KG1 (cell line): ENCODE results near the gene B4GALT3.
A peak's percentile ranks its signal among the peaks of the same experiment; 100 is the strongest.

Experiments used
- DNase-seq: peaks from one replicate; lab custom pipeline; 2025; lab: John Stamatoyannopoulos, UW

B4GALT3 gene

GRCh38 chr1:161163793-161164192, 13.5 kb downstream of the B4GALT3 start:
- DNase-seq = no peak

GRCh38 chr1:161162806-161163205, 14.5 kb downstream of the B4GALT3 start:
- DNase-seq = no peak

GRCh38 chr1:161162052-161162451, 15.3 kb downstream of the B4GALT3 start:
- DNase-seq = no peak

GRCh38 chr1:161161652-161162051, 15.7 kb downstream of the B4GALT3 start:
- DNase-seq = no peak

GRCh38 chr1:161160671-161161145, 16.6 kb downstream of the B4GALT3 start:
- no peak for DNase-seq

GRCh38 chr1:161159913-161160243, 17.4 kb downstream of the B4GALT3 start:
- DNase-seq = no peak

GRCh38 chr1:161159087-161159912, 18.0 kb downstream of the B4GALT3 start, which contains the start of gene USP21:
Gene USP21, plus strand, starts transcription at chr1:161159500. Its CDS starts 1,141 bp downstream, at chr1:161160641.
- peak; percentile 78 for DNase-seq

GRCh38 chr1:161158316-161159010, 18.8 kb downstream of the B4GALT3 start:
- DNase-seq = no peak

- DNase-seq = no peak
These were observed 19.4 kb downstream of the B4GALT3 start for GRCh38 chr1:161157867-161158266.

- DNase-seq = peak; percentile 85
These were observed 23.5 kb downstream of the B4GALT3 start, which contains the start of gene UFC1 for GRCh38 chr1:161153682-161154337. Gene UFC1, plus strand, starts transcription at chr1:161153978. Its CDS starts 20 bp downstream, at chr1:161153998.

- DNase-seq = no peak
These were observed 24.1 kb downstream of the B4GALT3 start for GRCh38 chr1:161153176-161153575.

- DNase-seq = no peak
These were observed 31.5 kb downstream of the B4GALT3 start for GRCh38 chr1:161145832-161146231.

GRCh38 chr1:161140755-161141400, 36.4 kb downstream of the B4GALT3 start:
- DNase-seq = no peak

- DNase-seq = peak; percentile 59
These were observed 37.5 kb downstream of the B4GALT3 start for GRCh38 chr1:161139766-161140165.

- no peak for DNase-seq
These were observed 38.9 kb downstream of the B4GALT3 start for GRCh38 chr1:161138431-161138830.

- no peak for DNase-seq
These were observed 39.4 kb downstream of the B4GALT3 start for GRCh38 chr1:161137881-161138280.

- DNase-seq = no peak
These were observed 44.0 kb downstream of the B4GALT3 start for GRCh38 chr1:161133220-161133740.

GRCh38 chr1:161132410-161133219, 44.7 kb downstream of the B4GALT3 start, which contains the start of gene DEDD:
Gene DEDD, minus strand, starts transcription at chr1:161132667. Its CDS starts 8,205 bp downstream, at chr1:161124462.
- DNase-seq = peak; percentile 86

- no peak for DNase-seq
These were observed 45.5 kb downstream of the B4GALT3 start for GRCh38 chr1:161131523-161132409.

GRCh38 chr1:161130266-161130665, 47.0 kb downstream of the B4GALT3 start:
- DNase-seq = no peak
